OCI-LY7 (cell line): ENCODE results near the gene TMEM217. TPM values are rescaled to one million over a fixed set of nuclear protein-coding genes. Genes with fewer than 3 reads are reported as not detected.
"Not testable (repeated sequence)": the region's sequence is repeated elsewhere in the genome, so short reads cannot be mapped to it uniquely, and the experiment has no call there.

Experiments used
- BruUV-seq: library from RNA; stranded (reverse); fragments of 400-500 nt; replicated peaks from 2 replicates; lab custom pipeline; 2021; lab: Mats Ljungman, UMichigan
- CTCF ChIA-PET: fragments of 300-600 bp; sonication (Branson Sonifier 250); formaldehyde crosslinking; loops from one replicate; lab custom pipeline; 2022; ENCODE audit warnings: antibody characterized with exemption; ENCODE audit not compliant: unreplicated experiment; lab: Charles Lee
- POLR2A ChIA-PET: fragments of 300-600 bp; sonication (Branson Sonifier 250); formaldehyde crosslinking; loops from one replicate; lab custom pipeline; 2022; ENCODE audit warnings: antibody characterized with exemption; lab: Charles Lee
- DNase-seq: peaks from one replicate; pipeline ENCODE4 v3.0.0-alpha.2; 2015; ENCODE audit warnings: low spot score
- H2AFZ ChIP-seq: fragments of 200-600 bp; sonication (generic), shearing (Covaris generic); 2 replicates; pipeline ENCODE4 v1.6.1; 2014; ENCODE audit warnings: mild to moderate bottlenecking, antibody characterized with exemption, low read length, moderate library complexity
- H3K27ac ChIP-seq: fragments of 200-600 bp; sonication (generic); 2 replicates; pipeline ENCODE4 v1.5.1; 2014; ENCODE audit warnings: mixed run types, low read depth, mild to moderate bottlenecking, moderate library complexity, low read length, inconsistent platforms; ENCODE audit not compliant: poor library complexity, severe bottlenecking
- H3K36me3 ChIP-seq: fragments of 200-600 bp; sonication (generic); 2 replicates; pipeline ENCODE4 v1.6.1; 2014; ENCODE audit warnings: mild to moderate bottlenecking, antibody characterized with exemption, low read length, moderate library complexity, mixed read lengths; ENCODE audit not compliant: insufficient read depth
- H3K4me1 ChIP-seq: fragments of 200-600 bp; sonication (generic); 2 replicates; pipeline ENCODE4 v1.5.1; 2014; ENCODE audit warnings: mild to moderate bottlenecking, low read length; ENCODE audit not compliant: insufficient read depth, poor library complexity, severe bottlenecking
- H3K4me2 ChIP-seq: fragments of 200-600 bp; sonication (generic); 2 replicates; pipeline ENCODE4 v1.6.1; 2014; ENCODE audit warnings: mild to moderate bottlenecking, low read length
- H3K4me3 ChIP-seq: fragments of 200-600 bp; sonication (generic); 2 replicates; pipeline ENCODE4 v1.5.1; 2014; ENCODE audit warnings: mild to moderate bottlenecking, low read depth, low read length; ENCODE audit not compliant: poor library complexity, severe bottlenecking
- H3K79me2 ChIP-seq: fragments of 200-600 bp; sonication (generic); 2 replicates; pipeline ENCODE4 v1.6.1; 2016; ENCODE audit warnings: low read depth, mild to moderate bottlenecking, low read length, moderate library complexity, mixed read lengths; ENCODE audit not compliant: insufficient read depth
- H3K9me2 ChIP-seq: fragments of 200-600 bp; sonication (generic); 2 replicates; pipeline ENCODE4 v1.6.1; 2016; ENCODE audit warnings: mild to moderate bottlenecking, low read length, mixed read lengths; ENCODE audit not compliant: insufficient read depth
- H3K9me3 ChIP-seq: fragments of 200-600 bp; sonication (generic); 2 replicates; pipeline ENCODE4 v1.6.1; 2014; ENCODE audit warnings: mild to moderate bottlenecking, mixed run types, low read length, mixed read lengths
- H4K20me1 ChIP-seq: fragments of 200-600 bp; sonication (generic); 2 replicates; pipeline ENCODE4 v1.6.1; 2014; ENCODE audit warnings: mild to moderate bottlenecking, antibody characterized with exemption, low read length, moderate library complexity, mixed read lengths; ENCODE audit not compliant: insufficient read depth
- EZH2phosphoT487 ChIP-seq: fragments of 200-600 bp; sonication (generic); IDR thresholded peaks from 2 replicates; pipeline ENCODE4 v1.6.1; 2018; ENCODE audit warnings: low read depth, borderline replicate concordance, mild to moderate bottlenecking, mixed run types, antibody characterized with exemption, low read length, moderate library complexity, mixed read lengths
- intact Hi-C: fragments of 100-400 bp; cut with micrococcal nuclease; formaldehyde crosslinking; loops from one replicate; pipeline ENCODE4 v1.10.0; 2022; ENCODE audit not compliant: unreplicated experiment
- total RNA-seq, 2 experiments: library from RNA; depleted of rRNA in 1 of 2; stranded (reverse); fragments of >200 nt in 1 of 2; shearing (Covaris generic) in 1 of 2; gene quantifications; 2 replicates each; pipeline ENCODE4 v1.2.3, GENCODE V29; 2014 to 2022
- TF ChIP-seq, protein P1 (sequence below): fragments of 200-600 bp; sonication (generic); conservative IDR thresholded peaks from 2 replicates; pipeline ENCODE4 v1.5.1; 2014; ENCODE audit warnings: mild to moderate bottlenecking, antibody characterized with exemption, low read length, moderate library complexity, mixed read lengths

The TMEM217 gene
- total RNA-seq, 2 experiments from 2014 or later: 0.34 TPM; not detected in 1

DNA sequence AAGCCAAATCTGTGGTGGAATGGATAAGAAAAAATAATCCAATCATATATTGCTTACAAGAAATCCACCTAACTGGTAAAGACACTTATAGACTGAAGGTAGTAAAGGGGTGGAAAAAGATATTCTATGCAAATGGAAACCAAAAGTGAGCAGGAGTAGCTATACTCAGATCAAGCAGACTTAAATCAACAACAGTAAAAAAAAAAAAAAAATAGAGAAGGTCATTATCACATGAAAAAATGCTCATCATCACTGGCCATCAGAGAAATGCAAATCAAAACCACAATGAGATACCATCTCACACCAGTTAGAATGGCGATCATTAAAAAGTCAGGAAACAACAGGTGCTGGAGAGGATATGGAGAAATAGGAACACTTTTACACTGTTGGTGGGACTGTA lies 63.1 kb downstream of the TMEM217 start:
- intact Hi-C loops, H3K9me2 ChIP-seq, BruUV-seq, H3K4me3 ChIP-seq, H3K36me3 ChIP-seq, H3K9me3 ChIP-seq, H3K4me1 ChIP-seq, H3K79me2 ChIP-seq, H2AFZ ChIP-seq, H3K27ac ChIP-seq, H4K20me1 ChIP-seq, H3K4me2 ChIP-seq, DNase-seq: not testable (repeated sequence)
- POLR2A ChIA-PET: interaction anchor here (0.6 kb wide), 2 partner anchors 100 to 134 kb away, joined by 3 read pairs; no protein-coding TSS in a partner anchor
- CTCF ChIA-PET: interaction anchor here (1.3 kb wide), 1 partner anchor 8 kb away, joined by 4 read pairs; no protein-coding TSS in a partner anchor

DNA sequence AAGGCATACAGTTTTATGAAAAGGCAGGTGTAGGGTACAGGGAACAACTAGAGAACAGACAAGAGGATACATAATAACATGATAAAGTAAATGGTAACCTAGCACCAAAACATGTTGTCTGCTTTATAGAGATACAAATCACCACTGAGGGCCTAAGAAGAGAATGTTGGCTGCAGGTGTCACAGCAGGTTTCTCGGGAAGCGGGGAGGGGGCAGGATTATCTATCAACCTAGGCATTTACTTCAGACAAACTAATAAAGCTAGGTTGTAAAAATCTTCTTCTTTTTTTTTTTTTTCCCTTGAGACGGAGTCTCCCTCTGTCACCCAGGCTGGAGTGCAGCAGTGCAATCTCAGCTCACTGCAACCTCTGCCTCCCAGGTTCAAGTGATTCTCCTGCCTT lies 65.3 kb downstream of the TMEM217 start:
- Histone ChIP-seq H3K4me3 (no peak overlapping the region), H3K9me3 (no peaks in the 10 kb centered on the region), H3K4me2 (no peak overlapping the region), H2AFZ (no peak overlapping the region), H3K27ac (no peak overlapping the region), H3K36me3 (no peaks in the 10 kb centered on the region), H3K79me2 (no peaks in the 10 kb centered on the region), H3K9me2 (no peaks in the 10 kb centered on the region), H3K4me1 (no peaks in the 10 kb centered on the region), H4K20me1 (no peaks in the 10 kb centered on the region)
- TF ChIP-seq, protein P1, sequence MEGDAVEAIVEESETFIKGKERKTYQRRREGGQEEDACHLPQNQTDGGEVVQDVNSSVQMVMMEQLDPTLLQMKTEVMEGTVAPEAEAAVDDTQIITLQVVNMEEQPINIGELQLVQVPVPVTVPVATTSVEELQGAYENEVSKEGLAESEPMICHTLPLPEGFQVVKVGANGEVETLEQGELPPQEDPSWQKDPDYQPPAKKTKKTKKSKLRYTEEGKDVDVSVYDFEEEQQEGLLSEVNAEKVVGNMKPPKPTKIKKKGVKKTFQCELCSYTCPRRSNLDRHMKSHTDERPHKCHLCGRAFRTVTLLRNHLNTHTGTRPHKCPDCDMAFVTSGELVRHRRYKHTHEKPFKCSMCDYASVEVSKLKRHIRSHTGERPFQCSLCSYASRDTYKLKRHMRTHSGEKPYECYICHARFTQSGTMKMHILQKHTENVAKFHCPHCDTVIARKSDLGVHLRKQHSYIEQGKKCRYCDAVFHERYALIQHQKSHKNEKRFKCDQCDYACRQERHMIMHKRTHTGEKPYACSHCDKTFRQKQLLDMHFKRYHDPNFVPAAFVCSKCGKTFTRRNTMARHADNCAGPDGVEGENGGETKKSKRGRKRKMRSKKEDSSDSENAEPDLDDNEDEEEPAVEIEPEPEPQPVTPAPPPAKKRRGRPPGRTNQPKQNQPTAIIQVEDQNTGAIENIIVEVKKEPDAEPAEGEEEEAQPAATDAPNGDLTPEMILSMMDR: no peak
- TF ChIP-seq EZH2phosphoT487: no peak
- ChIA-PET POLR2A (interaction anchor here (0.9 to 1.1 kb wide), 2 partner anchors 29 to 145 kb away, joined by 3 read pairs; no protein-coding TSS in a partner anchor), CTCF (no interaction called here)
- no TSS peak for BruUV-seq
- intact Hi-C loops: no loop called here
- DNase-seq: no peak

DNA sequence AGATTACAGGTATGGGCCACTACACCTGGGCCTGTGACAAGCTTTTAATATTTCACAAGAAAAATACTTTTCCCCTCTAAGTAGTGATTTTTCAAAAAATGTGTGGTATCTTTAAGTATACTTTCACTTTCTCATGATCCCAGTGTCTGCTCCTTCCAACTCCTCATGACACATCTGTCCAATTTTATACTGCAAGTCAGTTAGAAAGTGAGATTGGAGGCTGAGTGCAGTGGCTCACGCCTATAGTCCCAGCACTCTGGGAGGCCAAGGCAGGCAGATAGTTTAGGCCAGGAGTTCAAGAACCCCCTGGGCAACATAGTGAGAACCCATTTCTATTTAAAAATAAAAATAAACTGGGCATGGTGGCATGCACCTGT lies 67.8 kb downstream of the TMEM217 start:
- no TSS peak for BruUV-seq
- H3K4me2 ChIP-seq: no peak overlapping the region
- TF ChIP-seq, protein P1: no peak
- TF ChIP-seq EZH2phosphoT487: no peak

More for the DNA sequence above, 67.8 kb downstream of the TMEM217 start:
- intact Hi-C loops: no loop called here
- Histone ChIP-seq H3K4me3 (no peak overlapping the region), H3K9me2 (no peaks in the 10 kb centered on the region), H3K79me2 (no peaks in the 10 kb centered on the region), H4K20me1 (no peaks in the 10 kb centered on the region), H3K36me3 (no peaks in the 10 kb centered on the region), H2AFZ (no peak overlapping the region), H3K4me1 (no peaks in the 10 kb centered on the region), H3K9me3 (no peaks in the 10 kb centered on the region), H3K27ac (no peak overlapping the region)
- ChIA-PET CTCF (no interaction called here), POLR2A (no interaction called here)
- DNase-seq: no peak
